Gastrocnemius medialis (tissue), 4 donors: ENCODE measurements around the gene OR10A3. TPM values are rescaled to one million over a fixed set of nuclear protein-coding genes. Genes with fewer than 3 reads are reported as not detected.

Experiments used
- ATAC-seq, 2 donors: fragments of 150-250 bp; one replicate each; pipeline ENCODE4 v1.9.1; 2016
- DNase-seq, 2 donors: peaks; one replicate each; pipeline ENCODE4 v3.0.0-alpha.2; 2019
- H3K27ac ChIP-seq, 4 donors: fragments of 200-600 bp; sonication (generic); 1 replicate in 1 of 4; 2 replicates in 3 of 4; pipeline ENCODE4 v1.5.1; 2016 to 2018; ENCODE audit warnings: mild to moderate bottlenecking in 2 of 4, moderate library complexity in 1 of 4
- H3K27me3 ChIP-seq, 3 donors: fragments of 200-600 bp; sonication (generic) in 2 of 3; 1 replicate in 1 of 3; 2 replicates in 2 of 3; pipeline versions ENCODE4 v1.5.1 to v1.6.0; 2016 to 2019; ENCODE audit warnings: mild to moderate bottlenecking in 1 of 3, moderate library complexity in 1 of 3
- H3K36me3 ChIP-seq, 2 donors: fragments of 200-600 bp; sonication (generic) in 1 of 2; one replicate each; pipeline ENCODE4 v1.5.1; 2017 to 2018
- H3K4me1 ChIP-seq, 2 donors: fragments of 200-600 bp; sonication (generic) in 1 of 2; one replicate each; pipeline ENCODE4 v1.5.1; 2016 to 2017; ENCODE audit warnings: mild to moderate bottlenecking in 2 of 2
- H3K4me3 ChIP-seq, 4 donors: fragments of 200-600 bp; sonication (generic) in 3 of 4; 1 replicate in 1 of 4; 2 replicates in 3 of 4; pipeline ENCODE4 v1.5.1; 2016 to 2019; ENCODE audit warnings: mild to moderate bottlenecking in 2 of 4
- H3K9me3 ChIP-seq, 3 donors: fragments of 200-600 bp; sonication (generic) in 2 of 3; 1 replicate in 1 of 3; 2 replicates in 2 of 3; pipeline ENCODE4 v1.5.1; 2016 to 2019
- CTCF ChIP-seq, 5 experiments: fragments of 450-650 bp in 3 of 5; fragments of 200-600 bp in 2 of 5; sonication (generic) in 2 of 5; IDR thresholded peaks in 4 of 5; conservative IDR thresholded peaks in 1 of 5; 1 replicate in 4 of 5; 2 replicates in 1 of 5; pipeline ENCODE4 v1.5.1; 2016 to 2019; ENCODE audit warnings: antibody characterized with exemption in 5 of 5, mild to moderate bottlenecking in 3 of 5, moderate library complexity in 3 of 5
- POLR2A ChIP-seq, 2 donors: fragments of 450-650 bp; IDR thresholded peaks; one replicate each; pipeline ENCODE4 v1.6.1; 2017; ENCODE audit warnings: antibody characterized with exemption in 2 of 2, mild to moderate bottlenecking in 2 of 2, moderate library complexity in 2 of 2
- in situ Hi-C, 4 donors: fragments of 200-750 bp; cut with MboI; loops; one replicate each; pipeline versions ENCODE4 v1.15.0 to v1.8.0; 2017; ENCODE audit warnings: low sequenced_read_pairs in 4 of 4
- intact Hi-C: fragments of 100-400 bp; cut with DNase I; formaldehyde crosslinking; loops from one replicate; pipeline ENCODE4 v1.15.1; 2023; ENCODE audit warnings: low total_unique reads
- total RNA-seq, 4 donors: library from RNA; depleted of rRNA; stranded (reverse); fragments of >200 nt; gene quantifications; one replicate each; pipeline versions ENCODE4 v1.1.0 to v1.2.3, GENCODE V29; 2016

The OR10A3 gene
- total RNA-seq, 4 donors from 2014 or later: not detected

- no peak for DNase-seq
- Histone ChIP-seq H3K36me3 (no peaks in the 10 kb centered on the region), H3K27ac (no peak within 1 kb of the TSS), H3K9me3 (no peaks in the 10 kb centered on the region), H3K4me1 (no peaks in the 10 kb centered on the region), H3K27me3 (no peaks in the 10 kb centered on the region), H3K4me3 (no peak within 1 kb of the TSS)
- in situ Hi-C loops (no loop called here), intact Hi-C loops (no loop called here)
- ATAC-seq: no peak
- TF ChIP-seq POLR2A (IDR thresholded peaks at IDR 0.05) (no peak), CTCF (IDR thresholded peaks at IDR 0.05 in 4 of 5, conservative IDR thresholded peaks at IDR 0.05 in 1 of 5) (no peak)
Measured at GRCh38 chr11:7931168-7931567, 10.3 kb downstream of the OR10A3 start, which contains the start of gene OR10A6. OR10A6 (minus strand) TSS chr11:7931268; CDS start chr11:7928662, 2,606 bp downstream.

GRCh38 chr11:7927635-7928034, 13.9 kb downstream of the OR10A3 start:
- intact Hi-C loops: no loop called here
- ATAC-seq: no peak
- DNase-seq: no peak
- TF ChIP-seq POLR2A (IDR thresholded peaks at IDR 0.05) (no peak), CTCF (IDR thresholded peaks at IDR 0.05 in 4 of 5, conservative IDR thresholded peaks at IDR 0.05 in 1 of 5) (no peak)
- no peaks in the 10 kb centered on the region for H3K27me3 ChIP-seq
- no peaks in the 10 kb centered on the region for H3K36me3 ChIP-seq
- no peak overlapping the region for H3K27ac ChIP-seq
- H3K4me3 ChIP-seq: no peak overlapping the region
- no peaks in the 10 kb centered on the region for H3K9me3 ChIP-seq
- in situ Hi-C loops: no loop called here
- no peaks in the 10 kb centered on the region for H3K4me1 ChIP-seq

- H3K27ac ChIP-seq: no peak overlapping the region
- H3K4me1 ChIP-seq: no peaks in the 10 kb centered on the region
- intact Hi-C loops: no loop called here
- no peaks in the 10 kb centered on the region for H3K36me3 ChIP-seq
- TF ChIP-seq POLR2A (IDR thresholded peaks at IDR 0.05) (no peak), CTCF (IDR thresholded peaks at IDR 0.05 in 4 of 5, conservative IDR thresholded peaks at IDR 0.05 in 1 of 5) (no peak)
- DNase-seq: no peak
- no peaks in the 10 kb centered on the region for H3K27me3 ChIP-seq
- in situ Hi-C loops: no loop called here
- H3K9me3 ChIP-seq: no peaks in the 10 kb centered on the region
- H3K4me3 ChIP-seq: no peak overlapping the region
- no peak for ATAC-seq
Measured at GRCh38 chr11:7924536-7924935, 17.0 kb downstream of the OR10A3 start.

- no peak overlapping the region for H3K4me3 ChIP-seq
- intact Hi-C loops: no loop called here
- DNase-seq (no peak), ATAC-seq (no peak)
- TF ChIP-seq CTCF (IDR thresholded peaks at IDR 0.05 in 4 of 5, conservative IDR thresholded peaks at IDR 0.05 in 1 of 5) (no peak), POLR2A (IDR thresholded peaks at IDR 0.05) (no peak)
- in situ Hi-C loops: no loop called here
- no peaks in the 10 kb centered on the region for H3K36me3 ChIP-seq
- no peaks in the 10 kb centered on the region for H3K9me3 ChIP-seq
- H3K27ac ChIP-seq: no peak overlapping the region
- H3K27me3 ChIP-seq: no peaks in the 10 kb centered on the region
- no peaks in the 10 kb centered on the region for H3K4me1 ChIP-seq
Measured at GRCh38 chr11:7918141-7918540, 23.4 kb downstream of the OR10A3 start.

GRCh38 chr11:7911011-7911410, 30.5 kb downstream of the OR10A3 start:
- ATAC-seq (no peak), DNase-seq (no peak)
- in situ Hi-C loops: no loop called here
- intact Hi-C loops: no loop called here
- Histone ChIP-seq H3K36me3 (no peaks in the 10 kb centered on the region), H3K27me3 (no peaks in the 10 kb centered on the region), H3K4me3 (no peak overlapping the region), H3K4me1 (no peaks in the 10 kb centered on the region), H3K9me3 (no peaks in the 10 kb centered on the region), H3K27ac (no peak overlapping the region)
- no peak for TF ChIP-seq POLR2A (IDR thresholded peaks at IDR 0.05)
- no peak for TF ChIP-seq CTCF (IDR thresholded peaks at IDR 0.05 in 4 of 5, conservative IDR thresholded peaks at IDR 0.05 in 1 of 5)
